HEK293 (cell line): Measurements from ENCODE around the gene DUSP10.

ENCODE experiments used
- TCF7L2 ChIP-seq: IDR thresholded peaks from 2 replicates; pipeline ENCODE4 v1.6.1; 2011; ENCODE audit warnings: low read depth, mild to moderate bottlenecking, inconsistent platforms, low read length, moderate library complexity, borderline replicate concordance
- ZNF544 ChIP-seq: fragments of 450-650 bp; formaldehyde crosslinking; IDR thresholded peaks from 2 replicates; pipeline ENCODE4 v1.5.0; 2017; ENCODE audit warnings: missing biosample characterization, missing genetic modification characterization
- TF ChIP-seq, protein P1 (sequence below): fragments of 450-650 bp; formaldehyde crosslinking; IDR thresholded peaks from 2 replicates; pipeline ENCODE4 v1.5.1; 2016; ENCODE audit warnings: missing biosample characterization, missing genetic modification characterization

DNA sequence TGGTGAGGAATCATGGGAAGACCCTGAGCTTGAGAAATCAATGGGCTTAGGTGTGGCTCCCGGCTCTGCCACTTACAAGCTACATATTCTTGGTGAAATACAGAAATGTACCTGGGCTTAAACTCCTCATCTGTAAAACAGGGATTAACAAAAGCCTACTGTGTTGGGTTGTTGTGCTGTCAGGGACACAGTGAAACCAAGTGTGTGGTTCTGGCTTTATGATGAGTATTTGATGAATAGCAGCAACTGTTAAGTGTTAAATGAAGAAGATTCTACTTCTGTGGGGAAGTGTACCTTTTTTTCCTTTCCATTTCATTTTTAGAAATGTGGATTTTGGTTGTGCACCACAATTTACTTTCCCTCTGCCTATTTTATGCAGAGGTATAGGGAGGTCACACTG lies 41.1 kb upstream of the DUSP10 start:
- TF ChIP-seq, protein P1, sequence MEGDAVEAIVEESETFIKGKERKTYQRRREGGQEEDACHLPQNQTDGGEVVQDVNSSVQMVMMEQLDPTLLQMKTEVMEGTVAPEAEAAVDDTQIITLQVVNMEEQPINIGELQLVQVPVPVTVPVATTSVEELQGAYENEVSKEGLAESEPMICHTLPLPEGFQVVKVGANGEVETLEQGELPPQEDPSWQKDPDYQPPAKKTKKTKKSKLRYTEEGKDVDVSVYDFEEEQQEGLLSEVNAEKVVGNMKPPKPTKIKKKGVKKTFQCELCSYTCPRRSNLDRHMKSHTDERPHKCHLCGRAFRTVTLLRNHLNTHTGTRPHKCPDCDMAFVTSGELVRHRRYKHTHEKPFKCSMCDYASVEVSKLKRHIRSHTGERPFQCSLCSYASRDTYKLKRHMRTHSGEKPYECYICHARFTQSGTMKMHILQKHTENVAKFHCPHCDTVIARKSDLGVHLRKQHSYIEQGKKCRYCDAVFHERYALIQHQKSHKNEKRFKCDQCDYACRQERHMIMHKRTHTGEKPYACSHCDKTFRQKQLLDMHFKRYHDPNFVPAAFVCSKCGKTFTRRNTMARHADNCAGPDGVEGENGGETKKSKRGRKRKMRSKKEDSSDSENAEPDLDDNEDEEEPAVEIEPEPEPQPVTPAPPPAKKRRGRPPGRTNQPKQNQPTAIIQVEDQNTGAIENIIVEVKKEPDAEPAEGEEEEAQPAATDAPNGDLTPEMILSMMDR (tag by site-specific recombination): no peak
- TF ChIP-seq TCF7L2: no peak
- no peak for TF ChIP-seq ZNF544
